ENCODE results near the gene PIGU.

Gene PIGU

GRCh38 chr20:34582911-34583310 lies 94.0 kb downstream of the PIGU start:
- ATAC-seq (ENCODE audit: low read depth) (no peak), DNase-seq (ENCODE audit: low spot score) (peak; percentile 70)
- no peak for TF ChIP-seq CTCF (IDR thresholded peaks at IDR 0.05; ENCODE audit: poor library complexity, severe bottlenecking)
- H3K4me3 ChIP-seq (ENCODE audit: severe bottlenecking): no peak overlapping the region
- no peaks in the 10 kb centered on the region for H3K27me3 ChIP-seq (ENCODE audit: insufficient read depth, poor library complexity, severe bottlenecking)
- peak overlapping the region; percentile 9 for H3K27ac ChIP-seq (ENCODE audit: poor library complexity, severe bottlenecking)
- H3K36me3 ChIP-seq (ENCODE audit: low read depth): peaks cover 19% of the 10 kb centered on the region
- no peaks in the 10 kb centered on the region for H3K9me3 ChIP-seq (ENCODE audit: severe bottlenecking)
- peaks cover 18% of the 10 kb centered on the region for H3K4me1 ChIP-seq (ENCODE audit: insufficient read depth, poor library complexity, severe bottlenecking)

DNA sequence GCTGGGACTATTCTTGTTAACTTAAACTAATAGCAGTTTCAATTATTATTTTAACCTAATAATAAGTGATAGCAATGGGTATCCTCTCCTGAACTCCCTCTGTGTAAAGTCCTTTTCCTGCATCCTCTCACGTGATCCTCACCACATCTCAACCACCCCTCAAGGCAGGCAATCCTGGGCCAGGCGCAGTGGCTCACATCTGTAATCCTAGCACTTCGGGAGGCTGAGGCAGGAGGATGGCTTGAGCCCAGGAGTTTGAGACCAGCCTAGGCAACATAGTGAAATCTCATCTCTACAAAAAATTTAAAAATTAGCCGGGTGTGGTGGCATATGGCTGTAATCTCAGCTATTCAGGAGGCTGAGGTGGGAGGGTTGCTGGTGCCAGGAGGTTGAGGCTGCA lies 94.7 kb downstream of the PIGU start:
- peak overlapping the region; percentile 9 for H3K27ac ChIP-seq (ENCODE audit: poor library complexity, severe bottlenecking)

DNA sequence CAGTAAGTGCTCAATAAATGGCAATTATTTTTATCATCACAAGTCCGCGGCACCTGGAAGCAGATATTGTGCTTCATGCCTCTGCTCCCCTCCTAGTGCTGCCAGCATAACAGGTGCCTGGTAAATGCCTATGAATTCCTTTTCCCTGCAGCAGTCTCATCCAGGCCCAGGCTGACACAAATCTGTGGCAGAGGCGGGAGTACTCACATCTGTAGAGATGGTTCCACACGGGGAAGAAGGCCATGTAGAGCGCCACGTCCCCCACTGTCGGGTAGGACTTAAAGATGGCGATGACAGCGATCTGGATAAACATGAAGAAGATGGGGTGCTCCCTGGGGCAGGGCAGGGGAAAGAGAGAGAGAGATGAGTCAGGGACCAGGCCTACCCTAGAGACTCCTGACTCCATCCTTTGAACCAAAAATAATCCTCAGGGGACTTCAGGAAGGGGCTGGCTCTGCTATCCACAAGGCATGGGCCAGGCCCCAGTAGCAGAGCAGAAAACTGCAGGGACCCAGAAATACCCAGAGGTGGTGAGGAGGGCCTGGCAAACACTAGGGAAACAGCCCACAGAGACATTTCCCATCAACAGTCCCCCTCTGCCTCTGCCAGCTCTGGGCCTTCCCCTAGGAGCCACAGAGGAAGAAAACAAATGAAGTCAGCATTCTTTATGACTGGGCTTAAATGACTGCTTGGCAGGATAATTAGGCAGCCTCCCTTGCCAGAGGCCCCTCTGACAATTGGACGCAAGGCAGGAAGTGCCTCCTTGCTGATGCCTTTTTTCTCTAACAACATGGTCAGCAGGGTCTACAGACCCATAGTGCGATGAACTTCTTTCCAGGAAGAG lies 95.3 kb downstream of the PIGU start:
- Histone ChIP-seq H3K4me1 (ENCODE audit: insufficient read depth, poor library complexity, severe bottlenecking) (peaks cover 18% of the 10 kb centered on the region), H3K36me3 (ENCODE audit: low read depth) (peaks cover 9% of the 10 kb centered on the region; the same call in 1 of the 2 replicates), H3K27me3 (ENCODE audit: insufficient read depth, poor library complexity, severe bottlenecking) (no peaks in the 10 kb centered on the region), H3K9me3 (ENCODE audit: severe bottlenecking) (no peaks in the 10 kb centered on the region), H3K27ac (ENCODE audit: poor library complexity, severe bottlenecking) (no peak overlapping the region), H3K4me3 (ENCODE audit: severe bottlenecking) (no peak overlapping the region)
- DNase-seq (ENCODE audit: low spot score) (peak; percentile 67), ATAC-seq (ENCODE audit: low read depth) (no peak)
- TF ChIP-seq CTCF (IDR thresholded peaks at IDR 0.05; ENCODE audit: poor library complexity, severe bottlenecking): no peak

More for the DNA sequence above, 94.7 kb downstream of the PIGU start:
- H3K36me3 ChIP-seq (ENCODE audit: low read depth): peaks cover 12% of the 10 kb centered on the region
- H3K4me1 ChIP-seq (ENCODE audit: insufficient read depth, poor library complexity, severe bottlenecking): peaks cover 18% of the 10 kb centered on the region
- DNase-seq (ENCODE audit: low spot score) (peak; percentile 60), ATAC-seq (ENCODE audit: low read depth) (no peak)
- H3K27me3 ChIP-seq (ENCODE audit: insufficient read depth, poor library complexity, severe bottlenecking): no peaks in the 10 kb centered on the region
- H3K4me3 ChIP-seq (ENCODE audit: severe bottlenecking): no peak overlapping the region
- no peak for TF ChIP-seq CTCF (IDR thresholded peaks at IDR 0.05; ENCODE audit: poor library complexity, severe bottlenecking)
- no peaks in the 10 kb centered on the region for H3K9me3 ChIP-seq (ENCODE audit: severe bottlenecking)

GRCh38 chr20:34579979-34580940 lies 96.6 kb downstream of the PIGU start:
- H3K27ac ChIP-seq (ENCODE audit: poor library complexity, severe bottlenecking): peak overlapping the region; percentile 18
- H3K4me1 ChIP-seq (ENCODE audit: insufficient read depth, poor library complexity, severe bottlenecking): peaks cover 18% of the 10 kb centered on the region

More at GRCh38 chr20:34579979-34580940, 96.6 kb downstream of the PIGU start:
- no peak for TF ChIP-seq CTCF (IDR thresholded peaks at IDR 0.05; ENCODE audit: poor library complexity, severe bottlenecking)
- Histone ChIP-seq H3K36me3 (ENCODE audit: low read depth) (peaks cover 3% of the 10 kb centered on the region; the same call in 1 of the 2 replicates), H3K4me3 (ENCODE audit: severe bottlenecking) (no peak overlapping the region), H3K9me3 (ENCODE audit: severe bottlenecking) (no peaks in the 10 kb centered on the region), H3K27me3 (ENCODE audit: insufficient read depth, poor library complexity, severe bottlenecking) (no peaks in the 10 kb centered on the region)
- DNase-seq (ENCODE audit: low spot score) (peak; percentile 76), ATAC-seq (ENCODE audit: low read depth) (no peak)
